Heart right ventricle (tissue), 16 donors: ENCODE measurements around the gene EEFSEC. TPM values are rescaled to one million over a fixed set of nuclear protein-coding genes. Genes with fewer than 3 reads are reported as not detected.

Experiments used
- ATAC-seq, 8 donors: fragments of 200-7000 bp; cut with Tn5 transposase; one replicate each; pipeline ENCODE4 v1.9.1; 2020; ENCODE audit warnings: mild to moderate bottlenecking in 8 of 8, moderate library complexity in 8 of 8, moderate number of reproducible peaks in 1 of 8
- DNase-seq, 2 donors: peaks; one replicate each; pipeline ENCODE4 v3.0.0-alpha.2; 2020
- H3K27ac ChIP-seq, 10 donors: fragments of 200-600 bp; sonication (generic) in 2 of 10; one replicate each; pipeline versions ENCODE4 v1.5.0 to v1.8.0; 2020 to 2022; ENCODE audit warnings: mild to moderate bottlenecking in 3 of 10
- H3K27me3 ChIP-seq, 7 donors: fragments of 200-600 bp; one replicate each; pipeline ENCODE4 v1.8.0; 2021 to 2022; ENCODE audit warnings: mild to moderate bottlenecking in 2 of 7
- H3K36me3 ChIP-seq, 9 donors: fragments of 200-600 bp; sonication (generic) in 1 of 9; one replicate each; pipeline versions ENCODE4 v1.5.0 to v1.8.0; 2020 to 2022; ENCODE audit warnings: mild to moderate bottlenecking in 2 of 9
- H3K4me1 ChIP-seq, 9 donors: fragments of 200-600 bp; sonication (generic) in 1 of 9; one replicate each; pipeline versions ENCODE4 v1.5.0 to v1.8.0; 2020 to 2022; ENCODE audit warnings: mild to moderate bottlenecking in 4 of 9
- H3K4me3 ChIP-seq, 10 donors: fragments of 200-600 bp; sonication (generic) in 2 of 10; one replicate each; pipeline versions ENCODE4 v1.5.0 to v1.8.0; 2020 to 2022; ENCODE audit warnings: mild to moderate bottlenecking in 7 of 10, moderate library complexity in 2 of 10
- H3K9me3 ChIP-seq, 11 donors: fragments of 200-600 bp in 10 of 11; sonication (generic) in 2 of 11; one replicate each; pipeline versions ENCODE4 v1.5.0 to v1.8.0; 2013 to 2022; ENCODE audit warnings: mild to moderate bottlenecking in 2 of 11, control low read depth in 1 of 11, moderate library complexity in 1 of 11
- WGBS, 2 donors: extraction: QIAGEN DNeasy Blood & Tissue Kit; methylation state at CpG; one replicate each; pipeline ENCODE4 v1.1.7; 2013; ENCODE audit warnings: inconsistent platforms in 1 of 2; 5-methylcytosine and 5-hydroxymethylcytosine counted together
- intact Hi-C, 10 donors: fragments of 100-400 bp; cut with DNase I; formaldehyde crosslinking; loops; one replicate each; pipeline versions ENCODE4 v1.11.1 to v1.14.2; 2022
- polyA plus RNA-seq, 2 donors: library from polyadenylated mRNA; stranded (reverse); fragments of 200-250 nt; gene quantifications; one replicate each; pipeline ENCODE4 v1.2.3, GENCODE V29; 2013
- total RNA-seq, 10 donors: library from RNA; stranded (reverse); fragmentation: NEBNext Ultra II Directional in 3 of 10; extraction: Animal tissue kit (Norgen Biotek cat#: 25700) in 3 of 10; gene quantifications; one replicate each; pipeline versions ENCODE4 v1.2.1 to v1.2.4, GENCODE V29; 2021 to 2023
- TF ChIP-seq, protein P1 (sequence below), 9 donors: fragments of 200-600 bp; sonication (generic) in 2 of 9; IDR thresholded peaks; one replicate each; pipeline versions ENCODE4 v1.5.0 to v1.8.0; 2021 to 2022; ENCODE audit warnings: antibody characterized with exemption in 9 of 9, mild to moderate bottlenecking in 5 of 9, moderate library complexity in 1 of 9
- donor health status: Arrhythmogenic right ventricular cardiomyopathy.
- donor health status: ischemic (EF 13 %, LVEDD 7.1; RV severe dilation, severe dysfunction).
- donor health status: healthy with polysubstance abuse.
- donor health status: DM: no; HTN: yes; CAD: no.
- donor health status: DM: no; HTN: no; CAD: no.
- donor health status: ischemic (EF 25% LVEDD 6.9; RV normal size, moderate dysfunction).
- donor health status: ischemic (EF 25% LVEDD 5.7; RV mildly dilated, moderate dysfunction).
- donor health status: healthy.
- donor health status: DM: yes; HTN: yes; CAD: no.
- donor health status: Ischemic cardiomyopathy.
- donor health status: ischemic (EF 35%, LVEDD 5.7; RV mildly dilated, moderate dysfunction).
- donor health status: nonischemic (EF 11% LVEDD 7.7; RV severe dilation, severe dysfunction).
- donor health status: DM: yes; HTN: yes; CAD: no.
- donor health status: PGD.
- donor health status: ischemic (EF 29% LVEDD 5.4; RV normal size, mild dysfunction).
- donor health status: nonischemic (EF 23%, LVEDD 6.1; RV moderate dilation, normal function).

The EEFSEC gene
- total and polyA plus RNA-seq, 12 donors: 16.5 to 29.5 (median 25.0) TPM

DNA sequence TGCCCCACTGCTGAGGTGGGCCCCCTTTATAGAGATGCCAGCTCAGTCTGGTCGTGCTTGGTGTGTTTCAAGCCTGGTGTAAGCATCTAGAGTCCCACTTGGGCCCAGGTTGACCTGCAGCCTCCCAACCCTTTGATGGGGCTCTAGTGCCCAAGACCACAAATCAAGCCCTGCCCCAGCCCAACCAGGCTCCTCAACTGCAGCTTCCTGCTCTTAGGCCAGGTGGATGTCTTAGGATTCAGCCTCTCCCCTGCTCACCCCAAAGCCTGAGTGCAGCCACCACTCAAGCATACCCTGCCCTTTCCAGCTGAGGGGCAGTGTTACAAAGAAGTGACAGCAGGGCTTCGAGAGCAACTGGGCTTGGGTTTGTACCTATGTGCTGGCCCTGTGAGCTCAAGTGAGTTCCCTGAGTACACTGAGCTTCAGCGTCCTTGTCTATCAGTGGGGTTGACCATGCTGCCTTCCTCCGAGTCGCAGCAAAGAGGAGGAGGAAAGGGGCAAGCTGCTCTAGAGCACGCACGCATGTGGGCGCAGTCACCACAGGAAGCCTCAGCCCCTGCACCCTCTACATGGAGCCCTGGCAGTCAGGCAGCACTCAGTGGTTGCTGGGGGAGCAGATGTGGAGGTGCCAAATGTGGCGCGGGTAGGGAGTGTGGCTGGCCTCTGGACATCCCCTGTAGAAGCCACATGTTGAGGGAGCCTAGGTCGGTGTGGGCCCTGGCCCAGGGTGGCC is 120.7 kb downstream of the EEFSEC start:
- DNase-seq: no peak
- TF ChIP-seq, protein P1, sequence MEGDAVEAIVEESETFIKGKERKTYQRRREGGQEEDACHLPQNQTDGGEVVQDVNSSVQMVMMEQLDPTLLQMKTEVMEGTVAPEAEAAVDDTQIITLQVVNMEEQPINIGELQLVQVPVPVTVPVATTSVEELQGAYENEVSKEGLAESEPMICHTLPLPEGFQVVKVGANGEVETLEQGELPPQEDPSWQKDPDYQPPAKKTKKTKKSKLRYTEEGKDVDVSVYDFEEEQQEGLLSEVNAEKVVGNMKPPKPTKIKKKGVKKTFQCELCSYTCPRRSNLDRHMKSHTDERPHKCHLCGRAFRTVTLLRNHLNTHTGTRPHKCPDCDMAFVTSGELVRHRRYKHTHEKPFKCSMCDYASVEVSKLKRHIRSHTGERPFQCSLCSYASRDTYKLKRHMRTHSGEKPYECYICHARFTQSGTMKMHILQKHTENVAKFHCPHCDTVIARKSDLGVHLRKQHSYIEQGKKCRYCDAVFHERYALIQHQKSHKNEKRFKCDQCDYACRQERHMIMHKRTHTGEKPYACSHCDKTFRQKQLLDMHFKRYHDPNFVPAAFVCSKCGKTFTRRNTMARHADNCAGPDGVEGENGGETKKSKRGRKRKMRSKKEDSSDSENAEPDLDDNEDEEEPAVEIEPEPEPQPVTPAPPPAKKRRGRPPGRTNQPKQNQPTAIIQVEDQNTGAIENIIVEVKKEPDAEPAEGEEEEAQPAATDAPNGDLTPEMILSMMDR (IDR thresholded peaks at IDR 0.05): no peak
- Histone ChIP-seq H3K4me1 (peaks cover 10 to 52% (median 26%) of the 10 kb centered on the region in 9 donors), H3K36me3 (peaks cover 0 to 20% (median 3%) of the 10 kb centered on the region in 9 donors), H3K9me3 (no peaks in the 10 kb centered on the region), H3K27me3 (no peaks in the 10 kb centered on the region), H3K4me3 (no peak overlapping the region), H3K27ac (no peak overlapping the region)
- intact Hi-C loops: no loop called here
- peak in 2 of 8 donors; percentile 4 to 6 for ATAC-seq
- 89 to 93% methylated on average over 11 of the region's 11 CpGs for WGBS, 2 donors

DNA sequence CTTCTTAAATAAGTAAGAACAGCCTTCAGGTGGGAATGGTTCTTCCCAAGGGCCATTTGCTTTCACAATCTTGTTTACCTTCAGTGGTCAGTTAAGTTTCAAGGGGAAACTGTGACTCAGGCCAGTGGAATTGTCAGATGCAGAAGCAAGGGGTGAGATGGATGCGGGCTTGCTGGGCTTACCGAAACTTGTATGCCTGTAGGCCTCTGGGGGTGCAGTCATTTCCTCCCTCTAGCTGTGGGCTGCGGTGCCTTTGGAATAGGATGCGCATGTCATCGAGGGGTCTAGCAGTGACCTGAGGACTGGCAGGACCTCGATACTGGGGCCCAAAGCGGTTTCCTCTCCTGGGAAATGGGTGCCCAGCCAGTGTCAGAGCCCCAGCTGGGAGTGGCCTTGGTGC is 121.6 kb downstream of the EEFSEC start:
- ATAC-seq (no peak), DNase-seq (no peak)
- TF ChIP-seq, protein P1 (IDR thresholded peaks at IDR 0.05): no peak
- Histone ChIP-seq H3K4me1 (peaks cover 11 to 59% (median 33%) of the 10 kb centered on the region in 9 donors), H3K9me3 (no peaks in the 10 kb centered on the region), H3K27ac (no peak overlapping the region), H3K27me3 (no peaks in the 10 kb centered on the region), H3K36me3 (peaks cover 0 to 12% (median 0%) of the 10 kb centered on the region in 9 donors), H3K4me3 (no peak overlapping the region)
- intact Hi-C loops: no loop called here
- 95 to 97% methylated on average over 7 of the region's 7 CpGs for WGBS, 2 donors

DNA sequence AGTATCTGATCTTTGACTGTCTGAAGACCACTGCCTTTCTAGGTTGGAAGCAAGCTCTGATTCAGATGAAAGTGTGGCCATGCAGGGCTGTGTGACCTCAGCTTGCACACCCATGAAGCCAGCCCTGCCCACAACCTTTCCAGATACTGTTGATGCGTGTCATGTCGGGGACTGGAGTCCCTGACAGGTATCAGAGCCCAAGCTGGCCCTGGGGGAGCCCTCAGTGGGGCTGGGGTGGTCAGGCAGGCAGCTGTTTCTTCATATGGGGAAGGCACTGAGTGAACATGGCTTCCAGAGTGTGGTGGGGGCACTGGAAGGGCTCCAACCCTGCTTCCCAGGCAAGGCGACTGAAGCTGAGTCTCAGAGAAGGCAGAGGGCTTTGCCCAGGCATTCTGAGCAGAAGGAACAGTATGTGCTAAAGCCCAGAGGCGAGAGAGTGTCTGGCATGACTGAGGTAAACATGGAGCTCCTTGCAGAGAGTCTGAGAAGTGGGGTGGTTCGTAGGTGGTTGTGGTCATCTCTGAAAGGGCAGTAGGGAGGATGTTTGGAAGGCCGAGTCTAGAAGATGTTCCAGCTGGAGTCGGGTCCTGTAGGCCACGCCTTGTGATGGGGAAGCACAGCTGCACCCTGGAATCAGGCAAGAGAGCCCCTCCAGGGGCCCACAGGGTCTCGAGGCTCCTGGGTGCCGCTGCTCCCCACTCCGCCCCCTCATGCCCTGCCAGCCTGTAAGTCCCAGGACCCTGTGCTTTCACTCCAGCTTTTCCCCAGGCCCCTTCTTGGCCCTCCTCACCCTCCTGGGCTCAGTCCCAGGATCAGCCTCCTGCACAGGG is 122.2 kb downstream of the EEFSEC start:
- peaks cover 0 to 10% (median 0%) of the 10 kb centered on the region in 9 donors for H3K36me3 ChIP-seq
- intact Hi-C loops: no loop called here
- H3K27me3 ChIP-seq: no peaks in the 10 kb centered on the region
- 90 to 93% methylated on average over 11 of the region's 11 CpGs for WGBS, 2 donors
- H3K4me1 ChIP-seq: peaks cover 11 to 64% (median 37%) of the 10 kb centered on the region in 9 donors
- no peak for DNase-seq
- H3K4me3 ChIP-seq: no peak overlapping the region
- H3K9me3 ChIP-seq: no peaks in the 10 kb centered on the region
- TF ChIP-seq, protein P1 (IDR thresholded peaks at IDR 0.05): no peak
- no peak overlapping the region for H3K27ac ChIP-seq
- ATAC-seq: no peak

DNA sequence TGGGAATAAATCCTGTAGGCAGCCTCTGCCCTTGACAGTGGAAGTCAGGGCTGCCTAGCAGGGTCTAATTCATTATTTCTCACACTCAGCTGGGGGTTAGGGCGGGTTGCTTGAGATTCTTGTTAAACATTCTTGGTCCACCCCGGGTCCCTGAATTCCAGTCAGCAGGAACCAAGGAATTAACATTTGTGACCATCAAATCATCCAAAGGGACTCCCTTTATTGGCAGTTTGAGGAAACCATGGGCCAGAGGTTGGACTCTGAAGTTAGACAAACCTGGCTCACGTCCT is 122.8 kb downstream of the EEFSEC start:
- Histone ChIP-seq H3K36me3 (peaks cover 0 to 10% (median 0%) of the 10 kb centered on the region in 9 donors), H3K4me1 (peaks cover 11 to 69% (median 41%) of the 10 kb centered on the region in 9 donors), H3K27ac (no peak overlapping the region), H3K27me3 (no peaks in the 10 kb centered on the region), H3K4me3 (no peak overlapping the region), H3K9me3 (no peaks in the 10 kb centered on the region)
- DNase-seq (no peak), ATAC-seq (no peak)
- intact Hi-C loops: no loop called here
- 81 to 83% methylated on average over 3 of the region's 3 CpGs for WGBS, 2 donors
- TF ChIP-seq, protein P1 (IDR thresholded peaks at IDR 0.05): no peak
